CD4-positive, alpha-beta T cell treated with Interferon gamma for 1 hour (primary cell): ENCODE measurements around the gene LDHAL6A.
"Not testable (repeated sequence)": the region's sequence is repeated elsewhere in the genome, so short reads cannot be mapped to it uniquely, and the experiment has no call there.

ENCODE experiments used
- DNase-seq: peaks from one replicate; pipeline ENCODE4 v3.0.0-alpha.2; 2020

Gene LDHAL6A

GRCh38 chr11:18455686-18456372 lies at the start of gene LDHAL6A:
LDHAL6A (plus strand) TSS chr11:18455856; CDS start chr11:18456681, 825 bp downstream.
- DNase-seq = peak; percentile 19

DNA sequence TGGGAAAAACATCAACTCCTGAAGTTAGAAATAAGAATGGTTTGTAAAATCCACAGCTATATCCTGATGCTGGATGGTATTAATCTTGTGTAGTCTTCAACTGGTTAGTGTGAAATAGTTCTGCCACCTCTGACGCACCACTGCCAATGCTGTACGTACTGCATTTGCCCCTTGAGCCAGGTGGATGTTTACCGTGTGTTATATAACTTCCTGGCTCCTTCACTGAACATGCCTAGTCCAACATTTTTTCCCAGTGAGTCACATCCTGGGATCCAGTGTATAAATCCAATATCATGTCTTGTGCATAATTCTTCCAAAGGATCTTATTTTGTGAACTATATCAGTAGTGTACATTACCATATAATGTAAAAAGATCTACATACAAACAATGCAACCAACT lies 48.3 kb upstream of the LDHAL6A start:
- DNase-seq = not testable (repeated sequence)

DNA sequence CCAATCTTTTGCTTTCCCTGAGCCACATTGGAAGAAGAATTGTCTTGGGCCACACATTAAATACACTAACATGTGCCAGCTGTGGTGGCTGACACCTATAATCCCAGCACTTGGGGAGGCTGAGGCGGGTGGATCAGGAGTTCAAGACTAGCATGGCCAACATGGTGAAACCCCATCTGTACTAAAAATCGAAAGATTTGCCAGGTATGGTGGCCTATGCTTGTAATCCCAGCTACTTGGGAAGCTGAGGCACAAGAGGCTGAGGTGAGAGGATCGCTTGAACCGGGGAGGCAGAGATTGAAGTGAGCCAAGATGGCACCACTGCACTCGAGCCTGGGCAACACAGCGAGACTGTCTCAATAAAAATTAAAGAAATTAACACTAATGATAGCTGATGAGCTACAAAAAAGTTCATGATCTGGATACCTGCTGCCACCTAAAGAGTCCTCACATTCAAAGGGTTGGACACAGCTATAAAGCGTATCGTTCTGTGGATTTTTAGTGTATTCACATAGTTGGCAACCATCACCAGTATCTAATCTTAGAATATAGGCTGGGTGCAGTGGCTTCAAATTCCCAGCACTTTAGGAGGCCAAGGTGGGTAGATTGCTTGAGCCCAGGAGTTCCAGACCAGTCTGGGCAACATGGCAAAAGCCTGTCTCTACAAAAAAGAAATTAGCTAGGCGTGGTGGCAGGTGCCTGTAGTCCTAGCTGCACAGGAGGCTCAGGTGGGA lies 46.9 kb upstream of the LDHAL6A start:
- DNase-seq = no peak

- no peak for DNase-seq
These were observed 39.2 kb upstream of the LDHAL6A start for GRCh38 chr11:18416459-18416858.

DNA sequence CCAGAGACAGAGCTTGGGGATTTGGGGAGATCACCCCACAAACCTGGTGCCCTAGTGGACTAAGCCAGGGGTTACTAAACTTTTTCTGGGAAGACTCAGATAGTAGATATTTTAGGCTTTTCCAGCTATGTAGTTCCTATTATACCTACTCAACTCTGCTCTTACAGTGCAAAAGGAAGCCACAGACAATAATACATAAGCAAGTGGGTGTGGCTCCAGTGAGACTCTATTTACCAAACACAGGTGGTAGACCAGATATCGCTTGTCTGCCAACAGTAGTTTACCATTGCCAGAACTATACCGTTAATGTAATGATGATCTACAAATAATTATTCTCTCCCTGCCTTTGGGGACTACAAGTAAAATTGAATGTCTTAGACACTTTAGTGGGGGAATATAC lies 36.6 kb upstream of the LDHAL6A start:
- DNase-seq = no peak

DNA sequence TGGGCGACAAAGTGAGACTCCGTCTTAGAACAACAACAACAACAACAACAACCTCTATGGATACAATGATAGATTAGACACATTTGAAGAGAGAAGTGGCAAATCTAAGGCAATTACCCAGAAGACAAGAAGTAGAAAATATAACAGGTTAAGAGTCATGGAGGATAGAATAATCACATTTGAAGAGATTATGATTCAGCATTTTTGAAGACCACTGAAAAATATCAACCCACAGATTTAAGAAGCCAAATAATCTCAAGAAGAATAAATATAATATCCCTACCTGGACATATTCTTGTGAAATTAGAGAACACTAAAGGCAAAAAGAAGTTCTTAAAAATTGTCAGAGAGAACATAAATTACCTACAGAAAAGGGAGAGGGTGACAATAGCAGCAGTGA lies 35.6 kb upstream of the LDHAL6A start:
- DNase-seq = no peak

DNA sequence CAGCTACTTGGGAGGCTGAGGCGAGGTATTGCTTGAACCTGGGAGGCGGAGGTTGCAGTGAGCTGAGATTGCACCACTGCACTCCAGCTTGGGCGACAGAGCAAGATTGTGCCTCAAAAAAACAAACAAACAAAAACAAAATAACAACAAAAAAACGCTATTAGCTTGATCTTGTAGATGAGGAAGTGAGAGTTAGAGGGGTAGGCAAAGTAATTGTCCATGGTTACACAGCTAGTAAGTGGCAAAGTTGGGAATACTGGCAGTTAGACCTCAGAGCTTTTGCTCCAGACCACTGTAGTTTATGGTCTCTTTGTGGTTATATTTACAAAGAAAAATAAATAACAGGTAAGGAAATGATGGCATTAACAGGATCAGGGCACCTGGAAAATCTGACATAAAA lies 28.4 kb upstream of the LDHAL6A start:
- no peak for DNase-seq

- no peak for DNase-seq
These were observed 26.3 kb upstream of the LDHAL6A start for GRCh38 chr11:18429332-18429731.

- DNase-seq = no peak
These were observed 17.0 kb upstream of the LDHAL6A start for GRCh38 chr11:18438691-18439090.

GRCh38 chr11:18449251-18449650 lies 6.4 kb upstream of the LDHAL6A start:
- no peak for DNase-seq

DNA sequence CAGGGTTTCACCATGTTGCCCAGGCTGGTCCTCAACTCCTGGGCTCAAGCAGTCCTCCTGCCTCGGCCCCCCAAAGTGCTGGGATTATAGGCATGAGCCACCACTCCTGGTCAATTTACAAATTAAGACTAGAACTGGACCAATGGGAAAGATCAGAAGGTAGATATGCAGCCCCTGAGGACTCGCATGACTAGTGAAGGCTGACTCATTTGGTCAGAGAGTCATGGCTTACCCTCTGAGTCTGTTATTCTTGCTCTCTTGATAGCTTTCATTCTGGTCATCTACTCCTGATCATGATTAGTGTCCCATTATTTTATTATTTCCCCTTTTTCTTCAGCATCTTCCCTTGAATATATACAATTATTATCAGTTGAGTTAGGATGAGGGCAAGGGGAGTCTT lies 2.7 kb upstream of the LDHAL6A start:
- DNase-seq = no peak

DNA sequence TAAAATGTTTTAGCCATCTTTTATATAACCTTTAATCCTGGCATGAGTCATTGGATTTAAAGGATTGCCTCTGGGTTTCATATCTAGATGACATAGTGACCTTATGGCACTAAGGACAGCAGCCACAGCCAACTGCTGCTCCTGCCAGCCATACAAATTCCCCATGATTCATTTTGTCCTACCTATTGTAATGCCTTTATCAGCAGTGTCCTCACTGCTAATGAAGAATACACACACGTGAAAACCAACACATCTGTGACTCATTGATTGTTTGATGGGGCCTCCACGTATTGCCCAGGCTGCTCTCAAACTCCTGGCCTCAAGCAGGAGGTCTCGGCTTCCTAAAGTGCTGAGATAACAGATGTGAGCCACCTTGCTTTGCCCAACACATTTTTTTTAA lies 1.8 kb downstream of the LDHAL6A start:
- no peak for DNase-seq

DNA sequence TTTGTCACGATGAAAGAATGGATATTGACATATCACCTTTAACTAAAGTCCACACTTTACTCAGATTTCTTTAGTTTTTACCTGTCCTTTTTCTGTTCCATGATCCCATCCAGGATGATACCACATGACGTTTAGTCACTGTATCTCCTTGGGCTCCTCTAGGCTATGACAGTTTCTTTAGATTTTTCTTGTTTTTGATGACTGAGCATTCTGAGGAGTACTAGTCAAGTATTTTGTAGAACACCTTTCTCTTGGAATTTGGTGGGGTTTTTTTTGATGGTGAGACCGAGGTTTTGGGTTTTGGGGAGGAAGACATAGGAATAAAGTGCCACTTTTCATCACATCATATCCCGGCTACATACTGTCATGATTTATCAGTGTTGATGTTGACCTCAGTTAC lies 4.0 kb downstream of the LDHAL6A start:
- no peak for DNase-seq

- no peak for DNase-seq
These were observed 6.3 kb downstream of the LDHAL6A start for GRCh38 chr11:18461909-18462308.

DNA sequence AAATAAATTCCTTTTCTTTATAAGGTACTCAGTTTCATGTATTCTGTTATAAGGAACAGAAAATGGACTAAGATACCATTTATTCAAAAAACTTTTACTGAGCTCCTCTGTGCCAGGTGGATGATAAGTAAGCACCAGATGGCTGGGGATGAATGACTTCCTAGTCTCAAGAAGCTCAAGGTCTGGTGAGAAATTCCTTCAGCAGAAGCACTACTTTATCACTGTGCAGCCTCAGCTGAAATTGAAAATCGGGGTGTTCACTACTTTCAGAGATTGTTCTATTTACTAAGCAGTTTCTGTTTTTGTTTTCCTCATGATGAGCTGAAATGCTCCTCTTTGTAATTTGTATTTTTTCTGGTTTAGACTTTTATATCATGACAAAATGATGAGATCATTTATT lies 7.8 kb downstream of the LDHAL6A start:
- DNase-seq = no peak

DNA sequence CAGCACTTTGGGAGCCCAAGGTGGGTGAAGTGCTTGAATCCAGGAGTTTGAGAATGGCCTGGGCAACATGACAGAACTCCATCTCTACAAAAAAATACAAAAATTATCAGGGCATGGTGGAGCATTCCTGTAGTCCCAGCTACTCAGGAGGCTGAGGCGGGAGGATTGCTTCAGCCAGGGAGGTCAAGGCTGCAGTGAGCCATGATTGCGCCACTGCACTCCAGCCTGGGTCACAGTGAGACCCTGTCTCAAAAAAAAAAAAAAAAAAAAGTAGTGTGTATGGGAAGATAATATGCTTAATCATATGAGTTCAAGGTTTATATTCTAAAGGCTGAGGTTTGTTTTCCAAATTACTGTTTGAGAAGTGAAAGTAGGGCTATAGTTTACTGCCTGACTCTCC lies 10.7 kb downstream of the LDHAL6A start:
- no peak for DNase-seq

DNA sequence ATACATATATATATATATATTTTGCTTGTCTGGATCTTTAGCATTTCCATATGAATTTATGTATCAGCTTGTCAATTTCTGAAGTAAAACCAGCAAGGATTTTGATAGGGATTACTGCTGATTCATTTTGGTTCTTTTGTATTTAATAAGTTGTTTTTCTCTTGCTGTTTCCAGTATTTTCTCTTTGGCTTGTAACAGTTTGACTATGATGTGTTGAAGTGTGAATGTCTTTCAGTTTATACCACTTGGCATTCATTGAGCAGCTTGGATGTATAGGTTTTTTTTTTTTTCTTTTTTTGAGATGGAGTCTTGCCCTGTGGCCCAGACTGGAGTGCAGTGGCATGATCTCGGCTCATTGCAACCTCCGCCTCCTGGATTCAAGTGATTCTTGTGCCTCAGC lies 12.4 kb downstream of the LDHAL6A start:
- no peak for DNase-seq

DNA sequence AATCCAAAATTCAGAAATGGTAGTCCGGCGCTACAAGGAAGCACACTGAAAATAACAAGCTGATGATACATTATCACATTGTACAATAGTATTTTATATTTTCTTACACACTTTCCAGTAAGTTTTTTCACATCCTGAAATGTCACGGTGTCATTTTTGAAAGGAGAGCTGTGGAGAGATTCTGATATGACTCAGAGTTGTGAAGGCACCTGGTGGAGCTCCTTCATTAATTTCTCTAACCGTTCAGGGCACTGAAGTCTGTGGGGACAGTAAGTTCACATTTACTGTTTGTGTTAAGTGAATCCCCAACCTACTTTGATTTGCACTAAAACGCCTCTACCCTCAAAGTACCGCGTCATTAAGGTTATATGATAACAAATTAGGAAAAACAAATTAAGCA lies 13.3 kb downstream of the LDHAL6A start:
- no peak for DNase-seq

DNA sequence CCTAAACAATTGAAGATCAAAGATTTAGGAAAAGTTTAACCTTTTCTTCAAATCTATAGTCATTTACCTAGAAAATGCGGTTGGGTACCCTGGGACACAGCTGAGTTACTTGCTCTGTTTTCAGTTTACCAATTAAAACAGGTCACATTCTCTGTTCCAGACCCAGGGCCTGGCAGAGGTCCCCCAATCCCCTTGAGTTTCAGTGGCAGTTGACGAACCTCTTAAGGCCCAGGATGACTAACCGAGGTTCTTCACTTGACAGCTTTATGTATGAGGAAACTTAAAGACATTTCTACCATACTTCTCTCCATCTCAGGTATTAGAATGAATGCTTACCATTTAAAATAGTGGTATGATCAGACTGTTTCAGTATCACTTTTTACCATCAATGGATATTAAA lies 16.3 kb downstream of the LDHAL6A start:
- no peak for DNase-seq

DNA sequence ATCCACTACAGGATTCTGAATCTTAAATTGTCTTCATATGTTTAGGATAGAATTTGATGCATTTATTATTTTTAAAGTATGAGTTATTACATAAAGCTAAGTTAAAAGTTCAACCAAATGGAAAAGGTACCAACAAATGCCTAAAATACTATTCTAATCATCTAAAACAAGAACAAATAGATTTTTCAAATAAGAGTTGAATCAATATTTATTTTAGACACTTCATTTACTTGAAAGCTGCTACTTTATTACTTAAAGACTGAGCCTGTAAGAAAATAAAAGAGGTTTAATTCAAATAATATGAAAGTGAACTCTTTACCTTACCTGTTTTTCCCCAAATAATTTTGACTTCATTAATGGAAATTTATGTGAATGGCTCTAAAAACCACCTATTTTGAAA lies 16.9 kb downstream of the LDHAL6A start:
- no peak for DNase-seq

DNA sequence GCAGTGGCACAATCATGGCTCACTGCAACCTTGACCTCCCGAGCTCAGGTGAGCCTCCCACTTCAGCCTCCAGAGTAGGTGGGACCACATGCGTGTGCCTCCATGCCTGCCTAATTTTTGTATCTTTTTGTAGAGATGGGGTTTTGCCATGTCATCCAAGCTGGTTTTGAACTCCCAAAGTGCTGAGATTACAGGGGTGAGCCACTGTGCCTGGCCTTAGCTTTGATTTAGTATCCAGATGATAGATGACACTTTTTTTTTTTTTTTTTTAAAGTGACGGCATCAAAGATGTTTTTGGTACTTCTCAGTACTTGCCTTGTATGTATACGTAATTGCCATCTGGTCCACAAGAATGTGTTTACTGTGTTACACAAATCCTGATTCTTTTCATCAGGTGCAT lies 23.4 kb downstream of the LDHAL6A start:
- DNase-seq = no peak

DNA sequence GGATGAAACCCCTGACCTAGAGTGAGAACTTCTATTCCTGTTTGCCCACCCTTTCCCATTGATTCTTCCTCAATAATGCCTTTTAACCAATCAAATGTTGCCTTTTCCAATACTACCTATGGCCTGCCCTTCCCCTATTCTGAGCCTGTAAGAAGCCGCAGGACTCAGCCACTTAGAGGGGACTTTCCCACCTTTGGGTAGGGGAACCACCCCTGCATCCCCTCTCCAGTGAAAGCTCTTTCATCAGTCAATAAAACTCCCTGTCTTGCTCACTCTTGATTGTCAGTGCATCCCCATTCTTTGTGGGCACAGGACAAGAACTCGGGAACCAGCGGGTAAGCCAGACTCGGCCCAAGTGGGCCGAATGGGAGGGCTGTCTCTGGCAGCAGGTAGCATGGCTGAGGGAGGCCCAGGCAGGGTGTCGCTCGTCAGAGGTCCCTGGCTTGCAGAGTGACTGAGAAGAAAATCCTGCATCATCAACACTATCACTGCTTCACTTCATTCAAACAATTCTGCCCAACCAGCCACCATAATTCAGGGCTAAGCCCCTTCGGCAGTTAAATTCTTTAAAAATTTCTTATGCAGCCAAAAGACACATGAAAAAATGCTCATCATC lies 30.4 kb downstream of the LDHAL6A start:
- no peak for DNase-seq

DNA sequence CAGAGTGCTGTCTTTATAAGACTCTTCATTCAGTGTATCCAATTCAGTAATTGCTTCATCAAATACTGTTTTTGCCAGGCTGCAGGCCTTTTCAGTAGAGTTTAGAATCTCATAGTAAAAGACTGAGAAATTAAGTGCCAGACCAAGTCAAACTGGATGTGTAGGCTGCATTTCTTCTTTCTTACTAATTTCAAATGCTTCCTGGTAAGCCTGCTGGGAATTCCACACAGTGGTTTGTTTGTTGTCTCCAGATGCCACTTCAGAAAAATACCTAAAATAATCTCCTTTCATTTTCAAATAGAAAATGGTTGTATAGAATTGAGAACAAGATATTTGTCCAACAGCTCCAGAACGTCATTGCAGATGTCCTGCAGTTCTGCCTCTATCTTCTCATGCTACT lies 34.7 kb downstream of the LDHAL6A start:
- DNase-seq = no peak

- DNase-seq = no peak
These were observed 35.3 kb downstream of the LDHAL6A start for GRCh38 chr11:18490736-18491485.
